ENCODE results near the gene CDR2L.

DNA sequence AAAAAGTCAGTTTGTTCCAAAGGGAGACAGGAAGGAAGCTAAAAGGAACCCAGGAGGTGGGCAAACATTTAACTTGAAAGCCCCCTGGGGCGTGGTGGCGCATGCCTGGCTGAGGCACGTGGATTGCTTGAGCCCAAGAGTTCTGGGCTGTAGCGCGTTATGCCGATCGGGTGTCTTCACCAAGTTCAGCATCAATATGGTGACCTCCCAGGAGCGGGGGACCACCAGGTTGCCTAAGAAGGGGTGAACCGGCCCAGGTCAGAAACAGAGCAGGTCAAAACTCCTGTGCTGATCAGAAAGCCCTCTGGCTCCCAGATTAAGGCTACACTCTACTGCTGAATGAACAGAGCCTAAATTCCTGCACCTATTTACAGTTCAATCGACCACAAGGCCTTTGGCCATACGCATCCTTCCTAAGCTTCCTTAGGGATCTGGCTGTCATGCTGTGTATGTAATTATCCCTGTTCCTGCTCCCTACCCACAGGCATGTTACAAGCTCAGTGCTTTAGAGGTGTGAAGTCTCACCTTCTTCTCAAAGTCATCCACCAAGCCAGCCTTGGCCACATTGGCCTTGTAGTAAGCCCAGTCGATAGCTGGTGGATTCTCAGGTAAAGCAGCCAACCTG is 54.3 kb downstream of the CDR2L start:
- TF ChIP-seq, protein P1, sequence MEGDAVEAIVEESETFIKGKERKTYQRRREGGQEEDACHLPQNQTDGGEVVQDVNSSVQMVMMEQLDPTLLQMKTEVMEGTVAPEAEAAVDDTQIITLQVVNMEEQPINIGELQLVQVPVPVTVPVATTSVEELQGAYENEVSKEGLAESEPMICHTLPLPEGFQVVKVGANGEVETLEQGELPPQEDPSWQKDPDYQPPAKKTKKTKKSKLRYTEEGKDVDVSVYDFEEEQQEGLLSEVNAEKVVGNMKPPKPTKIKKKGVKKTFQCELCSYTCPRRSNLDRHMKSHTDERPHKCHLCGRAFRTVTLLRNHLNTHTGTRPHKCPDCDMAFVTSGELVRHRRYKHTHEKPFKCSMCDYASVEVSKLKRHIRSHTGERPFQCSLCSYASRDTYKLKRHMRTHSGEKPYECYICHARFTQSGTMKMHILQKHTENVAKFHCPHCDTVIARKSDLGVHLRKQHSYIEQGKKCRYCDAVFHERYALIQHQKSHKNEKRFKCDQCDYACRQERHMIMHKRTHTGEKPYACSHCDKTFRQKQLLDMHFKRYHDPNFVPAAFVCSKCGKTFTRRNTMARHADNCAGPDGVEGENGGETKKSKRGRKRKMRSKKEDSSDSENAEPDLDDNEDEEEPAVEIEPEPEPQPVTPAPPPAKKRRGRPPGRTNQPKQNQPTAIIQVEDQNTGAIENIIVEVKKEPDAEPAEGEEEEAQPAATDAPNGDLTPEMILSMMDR (IDR thresholded peaks at IDR 0.05) = no peak
- no peak for TF ChIP-seq POLR2AphosphoS5 (IDR thresholded peaks at IDR 0.05)
- TF ChIP-seq POLR2A (IDR thresholded peaks at IDR 0.05) = no peak
- TF ChIP-seq EP300 (IDR thresholded peaks at IDR 0.05) = no peak
